Colon (tissue), 2 donors: ENCODE measurements around the gene OR13C4.
"Not testable (repeated sequence)": the region's sequence is repeated elsewhere in the genome, so short reads cannot be mapped to it uniquely, and the experiment has no call there.

Experiments
- FAIRE-seq: peaks from 2 replicates; lab custom pipeline; 2012; peaks lifted over from hg19 to GRCh38; lab: Jason Lieb, UNC
- donor health status: control.
- donor health status: control.

OR13C4 gene

GRCh38 chr9:104527109-104527508 lies at the start of gene OR13C4:
TSS of gene OR13C4 (minus strand) at chr9:104527209. CDS start at chr9:104527209, 0 bp downstream.
- FAIRE-seq = no peak

- FAIRE-seq = no peak
These were observed 48.4 kb upstream of the OR13C4 start for GRCh38 chr9:104575456-104575855.

- no peak for FAIRE-seq
These were observed 45.6 kb upstream of the OR13C4 start for GRCh38 chr9:104572612-104573011.

GRCh38 chr9:104568868-104569267 lies 41.9 kb upstream of the OR13C4 start, which contains the start of gene OR13C8:
TSS of gene OR13C8 (plus strand) at chr9:104569168. CDS start at chr9:104569168, 0 bp downstream.
- FAIRE-seq = no peak

- FAIRE-seq = no peak
These were observed 37.3 kb upstream of the OR13C4 start for GRCh38 chr9:104564358-104564757.

GRCh38 chr9:104556830-104557634 lies 30.0 kb upstream of the OR13C4 start:
- no peak for FAIRE-seq

- FAIRE-seq = no peak
These were observed 28.5 kb upstream of the OR13C4 start for GRCh38 chr9:104555521-104555920.

- no peak for FAIRE-seq
These were observed 26.3 kb upstream of the OR13C4 start for GRCh38 chr9:104553261-104553660.

- no peak for FAIRE-seq
These were observed 17.6 kb upstream of the OR13C4 start for GRCh38 chr9:104544644-104545043.

GRCh38 chr9:104539275-104539674 lies 12.3 kb upstream of the OR13C4 start:
- FAIRE-seq = no peak

- FAIRE-seq = no peak
These were observed 9.7 kb upstream of the OR13C4 start, which contains the start of gene OR13C3 for GRCh38 chr9:104536756-104537155. TSS of gene OR13C3 (minus strand) at chr9:104536856. CDS start at chr9:104536723, 133 bp downstream.

GRCh38 chr9:104520241-104520640 lies 6.8 kb downstream of the OR13C4 start:
- FAIRE-seq = not testable (repeated sequence)

GRCh38 chr9:104514901-104515300 lies 12.1 kb downstream of the OR13C4 start:
- FAIRE-seq = no peak

GRCh38 chr9:104506565-104506964 lies 20.4 kb downstream of the OR13C4 start:
- no peak for FAIRE-seq

GRCh38 chr9:104503963-104504362 lies 23.0 kb downstream of the OR13C4 start, which contains the start of gene OR13F1:
TSS of gene OR13F1 (plus strand) at chr9:104504263. CDS start at chr9:104504263, 0 bp downstream.
- no peak for FAIRE-seq

- FAIRE-seq = no peak
These were observed 23.6 kb downstream of the OR13C4 start for GRCh38 chr9:104503440-104503839.

GRCh38 chr9:104494808-104495207 lies 32.2 kb downstream of the OR13C4 start:
- FAIRE-seq = no peak

- no peak for FAIRE-seq
These were observed 42.0 kb downstream of the OR13C4 start for GRCh38 chr9:104485014-104485413.

- no peak for FAIRE-seq
These were observed 44.0 kb downstream of the OR13C4 start for GRCh38 chr9:104482921-104483570.
